ENCODE results near the gene GRXCR2. TPM values are rescaled to one million over a fixed set of nuclear protein-coding genes. Genes with fewer than 3 reads are reported as not detected.

The GRXCR2 gene
- total and polyA plus RNA-seq, 2 of the 4 experiments (the other 2 are of a cell fraction) = not detected

DNA sequence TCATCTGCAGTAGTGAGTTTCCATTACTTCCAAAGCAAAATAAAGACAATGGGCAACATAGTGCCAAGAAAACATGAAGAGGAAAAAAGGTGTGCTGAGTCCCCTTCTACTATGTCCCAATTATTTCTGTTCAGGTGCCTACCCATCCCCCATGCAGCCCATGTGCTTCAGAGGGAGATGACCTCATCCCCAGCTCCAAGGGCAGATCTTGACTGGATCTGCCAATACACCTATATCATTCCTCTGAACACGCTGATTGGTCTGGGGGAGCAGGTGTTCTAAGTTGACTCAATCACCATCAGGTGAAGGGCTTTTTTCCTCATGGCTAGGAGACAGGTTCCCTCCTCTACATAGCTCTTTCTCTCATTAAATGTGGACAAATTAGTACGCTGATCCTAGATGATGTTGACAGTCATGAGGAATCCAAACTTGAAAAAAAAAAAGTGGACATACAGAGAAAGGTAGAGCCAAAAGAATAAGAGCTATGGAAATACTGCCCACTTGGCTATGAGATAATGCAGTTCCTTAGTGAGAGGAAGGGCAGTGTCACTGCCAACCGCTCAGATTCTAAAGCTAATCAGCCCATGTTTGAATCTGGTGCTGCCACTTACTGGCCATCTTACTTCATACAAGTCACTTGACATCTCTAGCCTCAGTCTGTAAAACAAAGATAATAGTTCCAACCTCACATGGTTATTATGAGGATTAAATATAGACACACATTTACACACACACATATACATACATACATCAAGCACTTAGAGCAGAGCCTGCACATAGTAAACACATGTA lies 60.8 kb downstream of the GRXCR2 start:
- Histone ChIP-seq H3K56ac (ENCODE audit: extremely low read depth, insufficient read depth, low read length) (no peak overlapping the region), H3K9ac (ENCODE audit: low read depth, low read length) (no peak overlapping the region), H3K4ac (ENCODE audit: low read depth, low read length) (no peak overlapping the region), H2BK15ac (ENCODE audit: low read depth, low read length) (no peak overlapping the region), H2BK5ac (ENCODE audit: low read depth, low read length, poor library complexity, severe bottlenecking) (no peak overlapping the region), H4K20me1 (ENCODE audit: insufficient read depth, low read length) (no peaks in the 10 kb centered on the region), H2AFZ (replicated peaks; ENCODE audit: low read length, poor library complexity) (no peak overlapping the region), H4K91ac (ENCODE audit: insufficient read depth, low read depth, low read length) (no peak overlapping the region), H2AK9ac (replicated peaks; ENCODE audit: low read depth, low read length, poor library complexity) (no peak overlapping the region), H4K8ac (ENCODE audit: low read depth in 2 of 2, low read length in 2 of 2) (no peak overlapping the region), H3K4me3 (ENCODE audit: insufficient read depth, low read depth, low read length) (no peak overlapping the region), H4K5ac (ENCODE audit: low read depth, low read length) (no peak overlapping the region), H3K23ac (ENCODE audit: low read depth, low read length) (no peak overlapping the region), H2BK120ac (ENCODE audit: low read depth, low read length) (no peak overlapping the region), H3K27me3 (ENCODE audit: control insufficient read depth, insufficient read depth, low read length) (no peaks in the 10 kb centered on the region), H3K18ac (ENCODE audit: low read depth, low read length) (no peak overlapping the region), H2BK20ac (ENCODE audit: low read depth, low read length) (0 out of 2 replicates have a peak overlapping the region, but pooled peaks have one; percentile 6), H3K79me1 (ENCODE audit: low read depth in 1 of 2, low read length in 2 of 2) (no peaks in the 10 kb centered on the region), H3K14ac (replicated peaks; ENCODE audit: low read depth, low read length) (no peak overlapping the region), H3K4me1 (ENCODE audit: control insufficient read depth, insufficient read depth, low read length) (no peaks in the 10 kb centered on the region), H3K9me3 (ENCODE audit: control insufficient read depth, insufficient read depth, low read length) (no peaks in the 10 kb centered on the region), H3K9me1 (ENCODE audit: insufficient read depth, low read length) (no peaks in the 10 kb centered on the region), H3K27ac (ENCODE audit: insufficient read depth, low read length) (no peak overlapping the region), H2AK5ac (ENCODE audit: low read depth, low read length) (no peak overlapping the region), H3K4me2 (ENCODE audit: low read depth, low read length) (no peak overlapping the region), H3K36me3 (ENCODE audit: control insufficient read depth, insufficient read depth, low read length) (peaks cover 2% of the 10 kb centered on the region; the same call in 1 of the 2 replicates)
- no CpG with 5 or more reads among the region's 3 CpGs for WGBS, 2 experiments (ENCODE audit: extremely low coverage in 2 of 2, insufficient read length in 1 of 2)
- DNase-seq = peak; percentile 48
- in situ Hi-C loops (cut with MboI; ENCODE audit: low sequenced_read_pairs) (no loop called here), intact Hi-C loops (cut with micrococcal nuclease) (loop anchor here (5.0 kb wide), 1 partner anchor 465 kb away; no protein-coding TSS in a partner anchor), dilution Hi-C loops (cut with HindIII; ENCODE audit: low sequenced_read_pairs, unreplicated experiment) (no loop called here)
- no TSS peak for BruUV-seq (replicated peaks)
- ATAC-seq (ENCODE audit: low read depth) = peak; percentile 82
- TF ChIP-seq RAD21 (IDR thresholded peaks at IDR 0.05; ENCODE audit: low read length) (peak; percentile 52), NFE2L2 (IDR thresholded peaks at IDR 0.05; ENCODE audit: low read depth, low read length) (no peak), BHLHE40 (IDR thresholded peaks at IDR 0.05; ENCODE audit: low read depth, low read length) (no peak)
- TF ChIP-seq, protein P1, sequence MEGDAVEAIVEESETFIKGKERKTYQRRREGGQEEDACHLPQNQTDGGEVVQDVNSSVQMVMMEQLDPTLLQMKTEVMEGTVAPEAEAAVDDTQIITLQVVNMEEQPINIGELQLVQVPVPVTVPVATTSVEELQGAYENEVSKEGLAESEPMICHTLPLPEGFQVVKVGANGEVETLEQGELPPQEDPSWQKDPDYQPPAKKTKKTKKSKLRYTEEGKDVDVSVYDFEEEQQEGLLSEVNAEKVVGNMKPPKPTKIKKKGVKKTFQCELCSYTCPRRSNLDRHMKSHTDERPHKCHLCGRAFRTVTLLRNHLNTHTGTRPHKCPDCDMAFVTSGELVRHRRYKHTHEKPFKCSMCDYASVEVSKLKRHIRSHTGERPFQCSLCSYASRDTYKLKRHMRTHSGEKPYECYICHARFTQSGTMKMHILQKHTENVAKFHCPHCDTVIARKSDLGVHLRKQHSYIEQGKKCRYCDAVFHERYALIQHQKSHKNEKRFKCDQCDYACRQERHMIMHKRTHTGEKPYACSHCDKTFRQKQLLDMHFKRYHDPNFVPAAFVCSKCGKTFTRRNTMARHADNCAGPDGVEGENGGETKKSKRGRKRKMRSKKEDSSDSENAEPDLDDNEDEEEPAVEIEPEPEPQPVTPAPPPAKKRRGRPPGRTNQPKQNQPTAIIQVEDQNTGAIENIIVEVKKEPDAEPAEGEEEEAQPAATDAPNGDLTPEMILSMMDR (conservative IDR thresholded peaks at IDR 0.05; ENCODE audit: low read depth, low read length) = peak; percentile 40
- POLR2A ChIA-PET (ENCODE audit: unreplicated experiment) = no interaction called here
- CTCF ChIA-PET = interaction anchor here (0.6 to 1.2 kb wide), 6 partner anchors 131 to 1608 kb away, joined by 4 to 7 read pairs (median 6); no protein-coding TSS in a partner anchor

Other genes with a start within 250 kb of the GRXCR2 start
- 8.6 and 13.9 TPM in 2 replicates for gene PRELID2, start 37.7 kb downstream of the GRXCR2 start, total RNA-seq (2012; rRNA removed)
- 4.5 and 4.9 TPM in 2 replicates for gene PRELID2, start 37.7 kb downstream of the GRXCR2 start, polyA plus RNA-seq (2012; rRNA removed)
- gene SH3RF2, start 63.6 kb upstream of the GRXCR2 start, total RNA-seq (2012; rRNA removed) = 1.1 and 1.3 TPM in 2 replicates
- gene SH3RF2, start 63.6 kb upstream of the GRXCR2 start, polyA plus RNA-seq (2012; rRNA removed) = 1.3 and 1.7 TPM in 2 replicates
- not detected in 2 replicates for gene PLAC8L1, start 232.6 kb upstream of the GRXCR2 start, total RNA-seq (2012; rRNA removed)
- 0.27 TPM in 1 of 2 replicates, not detected in the other for gene PLAC8L1, start 232.6 kb upstream of the GRXCR2 start, polyA plus RNA-seq (2012; rRNA removed)